PC-3 (cell line): Measurements from ENCODE around the gene CMC1. TPM values are rescaled to one million over a fixed set of nuclear protein-coding genes. Genes with fewer than 3 reads are reported as not detected.

ENCODE experiments used
- ATAC-seq: fragments of 200-7000 bp; cut with Tn5 transposase; 2 replicates; pipeline ENCODE4 v1.9.1; 2020; ENCODE audit warnings: mild to moderate bottlenecking, moderate library complexity
- Bru-seq: library from RNA; stranded (reverse); fragments of 400-500 nt; gene quantifications from one replicate; lab custom pipeline; 2021; lab: Mats Ljungman, UMichigan
- BruChase-seq, 2 experiments: library from RNA; stranded (reverse); fragments of 400-500 nt; gene quantifications; one replicate each; lab custom pipeline; 2021; lab: Mats Ljungman, UMichigan
- BruUV-seq: library from RNA; stranded (reverse); fragments of 400-500 nt; replicated peaks from 2 replicates; lab custom pipeline; 2021; lab: Mats Ljungman, UMichigan
- CTCF ChIA-PET: fragments of 300-600 bp; sonication (Branson Sonifier 250); formaldehyde crosslinking; loops from one replicate; lab custom pipeline; 2022; ENCODE audit warnings: antibody characterized with exemption; lab: Charles Lee
- POLR2A ChIA-PET: fragments of 300-600 bp; sonication (Branson Sonifier 250); formaldehyde crosslinking; loops from one replicate; lab custom pipeline; 2022; ENCODE audit warnings: antibody characterized with exemption; ENCODE audit not compliant: unreplicated experiment; lab: Charles Lee
- DNase-seq: peaks from one replicate; pipeline ENCODE4 v3.0.0-alpha.2; 2015
- H2AFZ ChIP-seq: fragments of 300-600 bp; sonication (generic); 2 replicates; pipeline ENCODE4 v1.6.0; 2016; ENCODE audit warnings: antibody characterized with exemption, low read length
- H3F3A ChIP-seq: fragments of 300-600 bp; sonication (generic); one replicate; pipeline ENCODE4 v1.6.0; 2017; ENCODE audit warnings: antibody characterized with exemption, low read length, control low read depth, mild to moderate bottlenecking; ENCODE audit not compliant: unreplicated experiment
- H3K27ac ChIP-seq: fragments of 300-600 bp; sonication (generic); 2 replicates; pipeline ENCODE4 v1.5.1; 2016; ENCODE audit warnings: mild to moderate bottlenecking, low read length
- H3K27me3 ChIP-seq: fragments of 300-600 bp; sonication (generic); 2 replicates; pipeline ENCODE4 v1.6.1; 2016; ENCODE audit warnings: low read length, mixed read lengths
- H3K36me3 ChIP-seq: fragments of 300-600 bp; sonication (generic); 2 replicates; pipeline ENCODE4 v1.6.1; 2016; ENCODE audit warnings: low read depth, mixed run types, low read length, mixed read lengths
- H3K4me1 ChIP-seq: fragments of 300-600 bp; sonication (generic); 2 replicates; pipeline ENCODE4 v1.5.1; 2016; ENCODE audit warnings: low read length; ENCODE audit not compliant: insufficient read depth
- H3K4me2 ChIP-seq: fragments of 300-600 bp; sonication (generic); 2 replicates; pipeline ENCODE4 v1.6.0; 2016; ENCODE audit warnings: low read length
- H3K4me3 ChIP-seq: fragments of 300-600 bp; sonication (generic); 2 replicates; pipeline ENCODE4 v1.5.1; 2016; ENCODE audit warnings: mild to moderate bottlenecking, low read length, mixed read lengths
- H3K79me2 ChIP-seq: fragments of 300-600 bp; sonication (generic); 2 replicates; pipeline ENCODE4 v1.6.1; 2017; ENCODE audit warnings: low read length, mixed read lengths
- H3K9ac ChIP-seq: fragments of 300-600 bp; sonication (generic); 2 replicates; pipeline ENCODE4 v1.6.0; 2016; ENCODE audit warnings: mild to moderate bottlenecking, low read length
- H3K9me2 ChIP-seq: fragments of 300-600 bp; sonication (generic); replicated peaks from 2 replicates; pipeline ENCODE4 v1.6.1; 2016; ENCODE audit warnings: mixed run types, low read length, mixed read lengths
- H3K9me3 ChIP-seq: fragments of 300-600 bp; sonication (generic); 2 replicates; pipeline ENCODE4 v1.6.1; 2016; ENCODE audit warnings: low read length, mixed read lengths
- H4K20me1 ChIP-seq: fragments of 300-600 bp; sonication (generic); 2 replicates; pipeline ENCODE4 v1.6.1; 2016; ENCODE audit warnings: low read length, mixed read lengths
- CTCF ChIP-seq: fragments of 300-600 bp; sonication (generic); conservative IDR thresholded peaks from 2 replicates; pipeline ENCODE4 v1.5.1; 2017; ENCODE audit warnings: antibody characterized with exemption, low read depth, mild to moderate bottlenecking, low read length
- EZH2 ChIP-seq: fragments of 300-600 bp; sonication (generic); IDR thresholded peaks from one replicate; pipeline ENCODE4 v1.6.1; 2017; ENCODE audit warnings: antibody characterized with exemption, mild to moderate bottlenecking, low read length; ENCODE audit not compliant: unreplicated experiment
- EZH2phosphoT487 ChIP-seq: fragments of 300-600 bp; sonication (generic); IDR thresholded peaks from 2 replicates; pipeline ENCODE4 v1.6.1; 2018; ENCODE audit warnings: mild to moderate bottlenecking, antibody characterized with exemption, low read length, borderline replicate concordance
- intact Hi-C: fragments of 100-400 bp; cut with micrococcal nuclease; formaldehyde crosslinking; loops from 2 replicates; pipeline ENCODE4 v1.9.0; 2023
- long read RNA-seq: library from polyadenylated mRNA; unstranded; transcript quantifications from one replicate; pipeline ENCODE4 v2.0.0, GENCODE V29; 2021; ENCODE audit not compliant: unreplicated experiment
- total RNA-seq: library from RNA; depleted of rRNA; stranded (reverse); fragments of >200 nt; gene quantifications from 2 replicates; pipeline ENCODE4 v1.2.3, GENCODE V29; 2014; rRNA removed

CMC1 gene
- 11.3 and 16.7 TPM in 2 replicates for total RNA-seq
- percentile 84 among the genes with signal in this experiment for Bru-seq, nascent RNA
- BruChase-seq, experiment 1, labeled RNA remaining after a 6-hour chase, result percentile 64 among the genes with signal in this experiment
- BruChase-seq, experiment 2, labeled RNA remaining after a 2-hour chase, result percentile 82 among the genes with signal in this experiment
- long read RNA-seq, full-length matches to known transcripts, result 63 of 68 reads
- long read RNA-seq, partial matches to known transcripts, result 0 of 68 reads
- long read RNA-seq, other reads (novel, unspliced or antisense), result 5 of 68 reads

GRCh38 chr3:28241221-28242160 lies at the start of gene CMC1:
CMC1 (plus strand) TSS chr3:28241619; CDS start chr3:28241794, 175 bp downstream.
- peak within 1 kb of the TSS; percentile 89 for H2AFZ ChIP-seq
- ATAC-seq (peak; percentile 99), DNase-seq (peak; percentile 98)
- no peaks in the 10 kb centered on the region for H3K36me3 ChIP-seq
- H3K4me1 ChIP-seq, result peaks cover 22% of the 10 kb centered on the region
- intact Hi-C loops, result loop anchor here (1.0 to 5.0 kb wide), 5 partner anchors 45 to 529 kb away; no protein-coding TSS in a partner anchor
- CTCF ChIA-PET, result no interaction called here
- H3K9me2 ChIP-seq, result no peaks in the 10 kb centered on the region
- peaks cover 51% of the 10 kb centered on the region for H3K79me2 ChIP-seq
- H3K27me3 ChIP-seq, result no peaks in the 10 kb centered on the region
- peak within 1 kb of the TSS; percentile 84 for H3K4me3 ChIP-seq
- H3F3A ChIP-seq, result no peaks in the 10 kb centered on the region
- POLR2A ChIA-PET, result no interaction called here
- no TSS peak for BruUV-seq
- TF ChIP-seq EZH2 (no peak), EZH2phosphoT487 (no peak), CTCF (no peak)
- peak within 1 kb of the TSS; percentile 59 for H3K27ac ChIP-seq
- H3K9ac ChIP-seq, result peak within 1 kb of the TSS; percentile 93
- H4K20me1 ChIP-seq, result no peaks in the 10 kb centered on the region
- no peaks in the 10 kb centered on the region for H3K9me3 ChIP-seq
- peak within 1 kb of the TSS; percentile 95 for H3K4me2 ChIP-seq

- H3K4me2 ChIP-seq, result no peak overlapping the region
- no peaks in the 10 kb centered on the region for H3F3A ChIP-seq
- H3K4me3 ChIP-seq, result no peak overlapping the region
- ATAC-seq (no peak), DNase-seq (no peak)
- H4K20me1 ChIP-seq, result no peaks in the 10 kb centered on the region
- H3K27ac ChIP-seq, result no peak overlapping the region
- ChIA-PET CTCF (no interaction called here), POLR2A (no interaction called here)
- H3K9me3 ChIP-seq, result no peaks in the 10 kb centered on the region
- H3K27me3 ChIP-seq, result no peaks in the 10 kb centered on the region
- TF ChIP-seq CTCF (no peak), EZH2 (no peak), EZH2phosphoT487 (no peak)
- H3K36me3 ChIP-seq, result no peaks in the 10 kb centered on the region
- no peaks in the 10 kb centered on the region for H3K4me1 ChIP-seq
- no peak overlapping the region for H2AFZ ChIP-seq
- intact Hi-C loops, result no loop called here
- H3K9me2 ChIP-seq, result no peaks in the 10 kb centered on the region
- H3K79me2 ChIP-seq, result no peaks in the 10 kb centered on the region
- no peak overlapping the region for H3K9ac ChIP-seq
- no TSS peak for BruUV-seq
Observed at GRCh38 chr3:28198161-28198560, 43.3 kb upstream of the CMC1 start.
